ENCODE data around the gene WFS1. TPM values are rescaled to one million over a fixed set of nuclear protein-coding genes. Genes with fewer than 3 reads are reported as not detected.

The WFS1 gene
- total and polyA plus RNA-seq, 2 of the 13 experiments (the other 11 are each of a cell fraction or from before 2014, with no cell fraction given) = 39.1 to 42.2 TPM

GRCh38 chr4:6329478-6330383 lies 60.1 kb downstream of the WFS1 start (continued):
- no peak for TF ChIP-seq NFIC (IDR thresholded peaks at IDR 0.05; ENCODE audit: low read length)
- no peak for TF ChIP-seq RCOR2 (CRISPR knock-in tag; IDR thresholded peaks at IDR 0.05)
- TF ChIP-seq ZSCAN29 (CRISPR knock-in tag; conservative IDR thresholded peaks at IDR 0.05) = no peak
- peak; percentile 40; the same call in 1 of the 2 replicates for TF ChIP-seq ARNTL (CRISPR knock-in tag; IDR thresholded peaks at IDR 0.05)
- no peak for TF ChIP-seq ZNF225 (CRISPR knock-in tag; IDR thresholded peaks at IDR 0.05)

- in situ Hi-C loops (cut with HindIII; ENCODE audit: extremely low pct_ligation_motif_present, low pct_unique_long_range_greater_than_20kb) = loop anchor here (10.0 kb wide), 1 partner anchor 214 kb away; no protein-coding TSS in a partner anchor
- H3K27me3 ChIP-seq (ENCODE audit: control insufficient read depth in 1 of 2, insufficient read depth in 2 of 2, low read length in 2 of 2) = peaks cover 0 to 18% of the 10 kb centered on the region in 2 experiments; a peak in 4 of 5 replicates
- BruUV-seq (replicated peaks) = no TSS peak
Observed at GRCh38 chr4:6330384-6330767, 60.7 kb downstream of the WFS1 start.

More at GRCh38 chr4:6330384-6330767, 60.7 kb downstream of the WFS1 start:
- no peak overlapping the region for H3K9ac ChIP-seq (ENCODE audit: insufficient read depth, low read depth, low read length)
- POLR2A ChIA-PET = interaction anchor here (1.0 to 1.9 kb wide), 4 partner anchors 22 to 244 kb away, joined by 3 to 9 read pairs (median 3); partner anchors contain the start of genes MAN2B2 and WFS1
- H3K27ac ChIP-seq (ENCODE audit: extremely low read length, insufficient read depth, low read length) = no peak overlapping the region
- no peak overlapping the region for H3K4me3 ChIP-seq (replicated peaks in 1 of 3; ENCODE audit: insufficient read depth in 1 of 3, low read depth in 2 of 3, low read length in 3 of 3)
- ATAC-seq = no peak
- H3K79me2 ChIP-seq (ENCODE audit: insufficient read depth, low read length) = no peaks in the 10 kb centered on the region
- intact Hi-C loops (cut with micrococcal nuclease; ENCODE audit: unreplicated experiment) = no loop called here
- no peak for FAIRE-seq
- H3K4me1 ChIP-seq (ENCODE audit: insufficient read depth, low read length) = peaks cover 50% of the 10 kb centered on the region
- H4K20me1 ChIP-seq (ENCODE audit: insufficient read depth, low read length) = no peaks in the 10 kb centered on the region
- no peaks in the 10 kb centered on the region for H3K9me3 ChIP-seq (ENCODE audit: low read length)
- WGBS (ENCODE audit: low lambda C conversion rate) = 88% methylated on average over 7 of the region's 7 CpGs
- no peak for DNase-seq (ENCODE audit: low spot score)
- no peak overlapping the region for H2AFZ ChIP-seq (ENCODE audit: low read length)
- no peak for TF ChIP-seq ZNF468 (CRISPR knock-in tag; IDR thresholded peaks at IDR 0.05)
- no peaks in the 10 kb centered on the region for H3K36me3 ChIP-seq (replicated peaks in 1 of 2; ENCODE audit: control insufficient read depth in 1 of 2, insufficient read depth in 2 of 2, low read length in 2 of 2)
- CTCF ChIA-PET (ENCODE audit: low intra/inter-chr PET ratio, low total read pairs) = interaction anchor here (0.6 to 7.9 kb wide), 5 partner anchors 13 to 79 kb away, joined by 3 to 66 read pairs (median 13); no protein-coding TSS in a partner anchor
- H3K4me2 ChIP-seq (ENCODE audit: low read depth, low read length) = no peak overlapping the region; the same call in 1 of the 2 replicates
